NCI-H2227 (cell line): Measurements from ENCODE around the gene TMEM252.
A peak's percentile ranks its signal among the peaks of the same experiment; 100 is the strongest.

Source experiments
- DNase-seq: peaks from one replicate; lab custom pipeline; 2025; ENCODE audit not compliant: unreplicated experiment; lab: John Stamatoyannopoulos, UW

TMEM252 gene

GRCh38 chr9:68540712-68541535, at the start of gene TMEM252:
Gene TMEM252 (minus strand): TSS chr9:68540883. CDS start chr9:68540814, 69 bp downstream.
- DNase-seq, result no peak

GRCh38 chr9:68585034-68585761, 44.5 kb upstream of the TMEM252 start:
- DNase-seq, result peak; percentile 1

GRCh38 chr9:68584189-68585033, 43.7 kb upstream of the TMEM252 start:
- peak; percentile 89 for DNase-seq

- DNase-seq, result no peak
Measured at GRCh38 chr9:68581696-68582095, 41.0 kb upstream of the TMEM252 start.

DNA sequence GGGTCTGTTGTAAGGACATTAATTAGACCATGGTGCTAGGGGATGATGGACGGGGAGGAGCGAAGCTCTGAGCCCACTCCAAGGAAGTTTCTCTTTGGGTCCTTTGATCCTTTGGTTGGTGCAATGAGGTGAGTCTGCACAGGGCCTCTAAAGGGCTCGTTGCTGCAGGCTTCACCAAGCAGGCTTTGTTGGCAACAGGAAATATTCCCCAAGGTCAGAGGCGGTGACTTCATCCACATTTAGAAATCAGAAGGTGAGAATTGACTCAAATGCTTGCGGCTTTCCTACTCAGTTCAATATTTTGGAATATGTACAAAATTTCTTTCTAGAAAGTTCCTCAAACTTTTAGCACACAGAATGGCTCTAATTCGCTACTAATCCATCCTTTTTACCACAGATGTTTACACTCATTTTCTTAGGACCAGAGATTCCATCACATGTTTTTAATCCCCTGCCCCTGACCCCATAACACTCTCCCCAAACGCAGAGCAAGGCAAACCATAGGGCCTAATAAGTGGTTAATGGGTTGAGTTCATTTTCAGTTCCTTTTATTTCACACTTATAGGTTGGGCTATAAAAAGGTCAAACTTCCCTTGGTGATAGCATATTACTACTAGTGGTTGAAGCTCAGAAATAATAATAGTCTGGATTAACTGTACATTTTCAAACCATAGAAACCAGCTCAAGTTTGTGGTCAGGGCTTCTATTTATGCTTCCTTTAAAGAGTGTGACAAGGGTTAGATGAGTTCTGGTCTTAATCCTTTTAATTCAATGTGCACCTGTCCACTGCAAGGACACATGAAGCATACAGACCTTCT, 37.3 kb upstream of the TMEM252 start:
- DNase-seq, result no peak

DNA sequence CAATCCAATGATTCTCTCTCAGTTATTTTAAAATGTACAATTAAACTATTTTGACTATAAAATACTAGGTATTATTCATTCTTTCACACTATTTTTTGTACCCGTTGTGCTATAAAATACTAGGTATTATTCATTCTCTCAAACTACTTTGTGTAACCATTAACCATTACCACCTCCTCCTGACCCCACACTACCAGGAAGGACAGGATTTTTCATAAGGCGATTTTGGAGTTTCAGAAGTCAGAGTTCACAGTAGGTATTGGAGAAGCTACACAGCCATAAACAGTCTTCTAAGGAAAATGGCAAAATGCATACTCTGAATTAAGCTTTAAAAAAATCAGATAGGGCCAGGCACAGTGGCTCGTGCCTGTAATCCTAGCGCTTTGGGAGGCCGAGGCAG, 35.1 kb upstream of the TMEM252 start:
- no peak for DNase-seq

DNA sequence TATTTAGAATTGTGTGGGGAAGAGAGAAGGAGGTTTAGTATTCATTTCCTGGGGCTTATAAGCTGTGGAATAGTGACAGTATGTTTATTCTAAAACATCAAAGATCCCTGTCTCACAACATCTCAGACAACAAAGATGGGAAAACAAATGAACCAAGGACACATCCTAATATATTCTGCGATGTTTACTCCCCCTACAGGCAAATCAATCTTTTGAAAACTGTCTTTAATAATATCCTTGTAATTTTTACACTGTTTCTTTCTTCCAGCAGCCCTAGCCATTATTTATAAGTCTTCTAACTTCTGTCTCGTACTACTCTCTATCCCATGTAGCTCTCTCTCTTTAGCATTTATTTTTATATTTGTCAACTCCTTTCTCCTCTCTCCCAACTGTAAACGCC, 33.5 kb upstream of the TMEM252 start:
- no peak for DNase-seq

GRCh38 chr9:68567565-68567964, 26.9 kb upstream of the TMEM252 start:
- no peak for DNase-seq

GRCh38 chr9:68562461-68562860, 21.8 kb upstream of the TMEM252 start:
- no peak for DNase-seq

GRCh38 chr9:68560071-68560844, 19.6 kb upstream of the TMEM252 start:
- peak; percentile 25 for DNase-seq

DNA sequence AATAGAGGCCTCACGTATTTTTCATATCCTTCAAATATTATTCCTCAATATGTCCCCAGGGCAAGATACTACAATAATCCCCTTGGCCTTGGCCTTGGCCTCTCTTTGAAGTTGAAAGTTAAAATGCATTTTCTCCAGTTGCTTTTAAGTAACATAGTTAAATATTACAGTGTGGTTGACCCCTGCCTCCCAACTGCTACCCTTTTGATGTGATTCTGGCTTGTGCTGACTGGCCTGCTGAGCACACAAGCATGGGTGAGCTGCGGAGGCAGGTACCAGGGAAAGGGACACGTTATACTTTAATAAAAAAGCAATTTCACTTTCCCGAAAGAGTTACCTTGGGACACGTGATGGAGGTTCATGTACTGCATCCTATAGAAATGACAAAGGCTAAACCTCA, 17.9 kb upstream of the TMEM252 start:
- DNase-seq, result no peak

GRCh38 chr9:68555437-68556150, 14.9 kb upstream of the TMEM252 start:
- DNase-seq, result no peak

DNA sequence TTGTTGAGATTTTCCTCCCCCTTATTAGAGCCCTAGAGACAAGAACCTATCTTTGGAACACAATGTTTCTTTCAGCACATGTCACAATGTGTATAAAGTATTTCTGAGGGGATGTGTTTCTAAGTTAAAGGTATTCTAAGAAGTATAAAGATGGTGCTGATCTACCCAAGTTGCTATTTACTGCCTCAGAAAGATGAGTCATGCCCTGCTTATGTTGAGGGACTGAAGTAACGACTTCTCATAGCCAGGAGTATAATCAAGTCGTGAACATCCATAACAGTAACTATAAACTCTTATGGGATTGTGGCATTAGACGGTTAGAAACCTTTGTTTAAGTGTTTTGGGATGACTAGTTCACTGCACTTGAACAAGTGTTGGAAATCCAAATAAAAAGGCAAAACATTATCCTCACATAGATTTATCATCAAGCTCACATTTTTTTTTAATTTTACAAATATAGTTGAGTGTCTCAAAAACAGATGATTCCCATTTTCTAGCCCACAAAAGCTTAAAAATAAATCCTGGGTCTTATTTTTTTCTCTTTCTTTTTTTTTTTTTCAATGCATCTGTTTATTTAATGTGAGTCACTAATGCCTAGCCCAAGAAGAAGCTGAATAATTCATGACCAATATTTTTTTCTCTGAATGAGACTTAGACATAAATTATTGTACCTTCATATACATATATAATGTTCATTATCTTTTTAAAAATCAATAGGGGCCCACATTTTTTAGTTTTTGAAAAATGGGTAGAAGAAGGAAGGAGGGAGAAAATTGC, 12.2 kb upstream of the TMEM252 start:
- DNase-seq, result no peak

DNA sequence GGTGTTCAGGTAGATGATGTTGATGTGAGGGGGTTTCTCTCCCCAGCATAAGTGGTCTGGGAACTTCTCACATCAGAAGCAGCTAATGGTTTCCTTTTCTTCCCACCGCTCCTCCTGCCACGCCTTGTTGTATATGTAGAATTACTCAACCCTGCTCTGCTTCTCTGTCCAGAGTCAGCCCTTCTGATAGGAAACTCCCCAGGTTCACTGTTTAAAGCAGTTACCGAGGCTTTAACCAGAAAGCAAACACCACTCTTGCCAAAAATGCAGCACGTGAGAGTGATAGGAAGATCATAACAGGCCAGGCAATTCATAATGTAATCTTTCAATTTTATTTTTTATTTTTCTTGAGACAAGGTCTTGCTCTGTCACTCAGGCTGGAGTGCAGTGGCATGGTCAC, 10.5 kb upstream of the TMEM252 start:
- no peak for DNase-seq

- no peak for DNase-seq
Measured at GRCh38 chr9:68548241-68548640, 7.6 kb upstream of the TMEM252 start.

DNA sequence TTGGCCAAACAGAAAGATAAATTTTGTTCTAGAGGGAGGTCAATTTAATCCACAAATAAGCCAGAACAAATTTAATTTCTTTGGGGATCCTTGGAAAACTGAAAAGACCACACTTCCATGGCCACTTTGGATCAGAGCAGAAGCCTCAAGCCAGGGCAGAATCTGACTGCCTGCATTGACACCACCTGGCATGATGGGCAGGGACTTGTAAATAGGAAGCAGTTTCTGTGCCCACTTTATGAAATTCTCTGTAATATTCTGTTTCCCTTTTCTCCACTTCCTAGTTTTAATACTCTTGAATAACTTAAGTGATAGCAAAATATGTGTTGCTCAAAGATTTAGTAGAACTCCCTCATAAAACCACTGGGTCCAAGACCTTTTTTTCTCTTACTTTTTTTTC, 6.7 kb upstream of the TMEM252 start:
- DNase-seq, result no peak

GRCh38 chr9:68546596-68547390, 6.1 kb upstream of the TMEM252 start:
- no peak for DNase-seq
